ENCODE data around the gene DLX3.

DNA sequence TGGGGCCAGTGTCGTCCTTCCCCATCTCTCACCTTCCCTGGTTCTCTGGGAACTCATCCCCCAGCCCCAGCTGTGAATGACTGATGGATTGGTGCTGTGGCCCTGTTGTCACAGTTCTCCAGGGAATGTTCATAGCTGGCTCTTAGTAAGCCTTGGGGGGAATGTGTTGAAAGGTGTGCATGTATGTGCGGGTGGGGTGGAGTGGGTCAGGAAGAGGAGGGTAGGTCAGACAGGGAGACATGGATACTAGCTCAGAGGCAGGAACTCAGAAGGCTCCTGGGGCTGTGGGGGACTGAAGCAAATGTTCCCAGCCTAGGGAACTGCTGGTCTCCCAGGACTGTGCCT lies 21.8 kb downstream of the DLX3 start:
- no peak for TF ChIP-seq POLR2A (IDR thresholded peaks at IDR 0.05)
- TF ChIP-seq, protein P1, sequence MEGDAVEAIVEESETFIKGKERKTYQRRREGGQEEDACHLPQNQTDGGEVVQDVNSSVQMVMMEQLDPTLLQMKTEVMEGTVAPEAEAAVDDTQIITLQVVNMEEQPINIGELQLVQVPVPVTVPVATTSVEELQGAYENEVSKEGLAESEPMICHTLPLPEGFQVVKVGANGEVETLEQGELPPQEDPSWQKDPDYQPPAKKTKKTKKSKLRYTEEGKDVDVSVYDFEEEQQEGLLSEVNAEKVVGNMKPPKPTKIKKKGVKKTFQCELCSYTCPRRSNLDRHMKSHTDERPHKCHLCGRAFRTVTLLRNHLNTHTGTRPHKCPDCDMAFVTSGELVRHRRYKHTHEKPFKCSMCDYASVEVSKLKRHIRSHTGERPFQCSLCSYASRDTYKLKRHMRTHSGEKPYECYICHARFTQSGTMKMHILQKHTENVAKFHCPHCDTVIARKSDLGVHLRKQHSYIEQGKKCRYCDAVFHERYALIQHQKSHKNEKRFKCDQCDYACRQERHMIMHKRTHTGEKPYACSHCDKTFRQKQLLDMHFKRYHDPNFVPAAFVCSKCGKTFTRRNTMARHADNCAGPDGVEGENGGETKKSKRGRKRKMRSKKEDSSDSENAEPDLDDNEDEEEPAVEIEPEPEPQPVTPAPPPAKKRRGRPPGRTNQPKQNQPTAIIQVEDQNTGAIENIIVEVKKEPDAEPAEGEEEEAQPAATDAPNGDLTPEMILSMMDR (IDR thresholded peaks at IDR 0.05), result no peak
- no peak for TF ChIP-seq POLR2AphosphoS5 (IDR thresholded peaks at IDR 0.05)
- TF ChIP-seq EP300 (IDR thresholded peaks at IDR 0.05), result no peak
